ENCODE data around the gene HERC2.
"Not testable (repeated sequence)": the region's sequence is repeated elsewhere in the genome, so short reads cannot be mapped to it uniquely, and the experiment has no call there.

HERC2 gene

GRCh38 chr15:28169366-28169765 lies 152.6 kb downstream of the HERC2 start:
- no peak for DNase-seq

GRCh38 chr15:28168405-28169121 lies 153.4 kb downstream of the HERC2 start:
- DNase-seq = not testable (repeated sequence)

GRCh38 chr15:28167042-28167441 lies 154.9 kb downstream of the HERC2 start:
- no peak for DNase-seq

- DNase-seq = no peak
Measured at GRCh38 chr15:28165791-28166190, 156.2 kb downstream of the HERC2 start.

- no peak for DNase-seq
Measured at GRCh38 chr15:28164876-28165275, 157.1 kb downstream of the HERC2 start.

DNA sequence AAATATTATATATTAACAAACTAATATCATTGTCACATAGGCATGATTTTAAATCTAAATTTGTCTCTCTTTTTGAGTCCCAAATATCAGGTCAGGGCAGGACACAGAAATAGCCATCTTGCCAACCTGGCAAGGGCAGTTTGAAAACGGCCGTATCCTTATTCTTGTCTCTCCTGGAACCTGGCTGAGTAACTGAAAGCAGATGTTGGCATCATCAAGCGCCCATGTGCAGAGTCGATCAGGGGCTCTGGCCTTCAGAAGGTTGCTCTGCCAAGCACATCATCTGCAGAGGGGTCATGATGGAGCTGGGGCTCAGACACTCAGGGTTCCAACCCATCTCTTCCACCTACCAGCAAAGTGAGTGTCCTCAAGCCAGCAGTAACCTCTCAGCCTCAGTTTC lies 167.7 kb downstream of the HERC2 start:
- DNase-seq = no peak

DNA sequence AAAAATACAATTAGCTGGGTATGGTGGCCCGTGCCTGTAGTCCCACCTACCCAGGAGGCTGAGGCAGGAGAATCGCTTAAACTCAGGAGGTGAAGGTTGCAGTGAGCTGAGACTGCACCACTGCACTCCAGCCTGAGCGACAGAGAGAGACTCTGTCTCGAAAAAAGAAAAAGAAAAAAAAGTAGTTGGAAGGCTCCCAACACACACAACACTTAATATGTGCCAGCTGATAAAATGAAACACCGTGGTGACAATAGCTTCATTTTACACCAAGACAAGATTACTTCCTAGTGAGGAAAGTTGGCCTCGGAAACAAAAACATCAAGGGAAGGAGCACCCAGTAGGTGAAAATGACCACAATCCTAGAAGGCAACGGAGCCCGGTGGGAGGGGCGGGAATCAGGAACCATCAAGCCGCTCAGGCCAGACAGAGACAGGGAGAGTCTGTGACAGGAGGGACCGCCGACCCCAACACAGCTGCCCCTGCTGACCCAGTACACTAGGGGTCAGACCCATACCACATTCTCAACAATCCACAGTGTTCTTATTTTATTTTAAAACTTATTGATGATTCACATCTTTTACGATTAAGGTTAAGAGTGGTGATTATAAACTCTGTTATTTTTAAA lies 168.4 kb downstream of the HERC2 start:
- DNase-seq = no peak

DNA sequence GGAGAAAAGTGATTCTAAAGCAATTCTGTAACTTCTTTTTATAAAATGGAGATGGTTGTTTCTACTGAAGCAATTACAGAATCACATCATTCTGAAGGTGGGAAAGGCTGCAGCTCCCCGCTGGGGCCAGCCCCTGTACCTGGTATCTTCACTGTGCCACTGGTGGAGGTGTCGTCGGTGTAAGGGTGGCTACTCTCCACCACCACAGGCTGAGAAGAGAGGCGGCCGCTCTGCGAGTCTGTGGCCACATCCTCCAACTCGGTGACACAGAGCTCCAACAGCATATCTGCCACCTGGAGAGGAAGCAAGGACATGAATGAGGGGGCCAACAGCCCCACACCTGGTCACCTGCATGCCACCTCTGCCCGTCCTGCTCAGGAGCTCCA lies 169.4 kb downstream of the HERC2 start:
- DNase-seq = not testable (repeated sequence)

DNA sequence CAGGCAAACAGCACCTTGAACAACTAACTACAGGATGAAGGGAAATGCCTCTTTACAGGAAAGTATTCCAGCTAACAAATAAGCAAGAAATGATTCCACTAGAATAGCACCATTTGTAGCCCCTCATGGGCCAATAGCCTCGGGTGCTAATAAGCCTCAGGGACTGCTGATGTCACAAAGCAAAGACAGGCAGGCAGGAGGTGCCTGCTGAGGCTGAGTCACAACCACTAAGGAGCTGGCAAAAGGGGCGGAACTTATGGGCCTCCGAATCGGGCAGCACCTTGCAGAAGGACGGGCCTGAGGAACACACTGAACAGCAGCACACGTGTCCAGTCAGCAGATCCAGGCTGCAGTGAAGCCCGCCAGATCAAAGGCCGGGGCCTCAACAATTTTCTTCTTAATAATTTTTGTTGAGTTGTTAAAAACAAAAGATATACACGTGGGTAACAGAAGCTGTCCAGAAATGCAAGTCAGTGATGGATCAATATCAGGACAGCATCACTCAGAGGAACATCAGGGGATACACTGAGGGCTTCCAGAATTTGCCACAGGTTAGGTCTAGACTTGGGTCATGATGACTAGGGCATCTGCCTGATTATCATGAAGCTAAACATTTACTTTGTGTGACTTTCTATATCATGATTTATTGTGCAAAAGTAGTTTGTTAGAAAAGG lies 170.0 kb downstream of the HERC2 start:
- not testable (repeated sequence) for DNase-seq

DNA sequence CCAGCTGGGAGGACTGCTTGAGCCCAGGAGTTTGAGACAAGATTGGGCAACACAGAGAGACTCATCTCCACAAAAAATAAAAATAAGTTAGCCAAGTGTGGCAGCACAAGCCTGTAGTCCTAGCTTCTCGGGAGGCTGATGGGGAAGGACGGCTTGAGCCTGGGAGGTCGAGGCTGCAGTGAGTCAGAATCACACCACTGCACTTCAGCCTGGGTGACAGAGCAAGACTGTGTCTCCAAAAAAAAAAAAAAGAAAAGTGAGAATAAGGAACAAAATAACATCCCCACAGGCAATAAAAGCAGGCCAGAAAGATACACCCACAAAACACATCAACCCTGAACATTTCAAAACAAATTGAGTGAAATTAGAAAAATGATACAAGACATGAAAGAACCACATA lies 174.2 kb downstream of the HERC2 start:
- DNase-seq = no peak

DNA sequence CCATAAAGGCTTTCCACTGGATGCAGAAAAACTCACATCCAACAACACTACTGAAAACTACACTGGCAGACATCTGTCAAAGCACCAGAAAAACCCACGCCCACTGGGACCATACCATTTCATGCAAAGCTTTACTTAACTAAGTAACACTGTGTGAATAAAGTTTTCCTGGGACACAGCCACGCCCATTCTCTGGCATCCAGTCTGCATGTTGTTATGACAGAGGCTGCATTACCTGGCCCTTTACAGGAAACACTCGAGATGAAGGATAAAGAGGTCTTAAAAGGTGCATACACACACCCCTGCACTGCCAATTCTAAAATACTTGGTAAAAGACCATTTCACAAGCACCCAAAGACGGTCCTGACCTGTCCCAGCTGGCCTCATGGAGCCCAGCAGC lies 176.6 kb downstream of the HERC2 start:
- DNase-seq = not testable (repeated sequence)

GRCh38 chr15:28140062-28140461 lies 181.9 kb downstream of the HERC2 start:
- no peak for DNase-seq

DNA sequence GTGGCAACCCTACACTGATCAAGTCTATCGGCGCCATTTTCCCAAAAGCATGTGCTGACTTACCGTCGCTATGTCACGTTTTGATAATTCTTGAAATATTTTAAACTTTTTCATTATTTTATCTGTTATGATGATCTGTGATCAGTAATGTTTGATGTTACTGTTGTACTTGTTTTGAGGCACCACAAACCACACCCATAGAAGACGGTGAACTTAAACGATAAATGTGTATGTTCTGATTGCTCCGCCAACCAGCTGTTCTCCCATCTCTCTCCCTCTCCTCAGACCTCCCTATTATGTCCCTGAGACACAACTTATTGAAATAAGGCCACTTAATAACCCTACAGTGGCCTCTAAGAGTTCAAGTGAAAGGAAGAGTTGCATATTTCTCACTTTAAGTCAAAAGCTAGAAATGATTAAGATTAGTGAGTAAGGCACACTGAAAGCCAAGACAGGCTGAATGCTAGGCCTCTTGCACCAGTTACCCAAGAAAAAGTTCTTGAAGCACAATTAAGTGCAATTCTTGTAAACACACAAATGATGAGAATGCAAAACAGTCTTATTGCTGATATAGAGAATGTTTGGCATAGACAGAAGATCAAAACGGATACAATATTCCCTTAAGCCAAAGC lies 184.5 kb downstream of the HERC2 start:
- not testable (repeated sequence) for DNase-seq

DNA sequence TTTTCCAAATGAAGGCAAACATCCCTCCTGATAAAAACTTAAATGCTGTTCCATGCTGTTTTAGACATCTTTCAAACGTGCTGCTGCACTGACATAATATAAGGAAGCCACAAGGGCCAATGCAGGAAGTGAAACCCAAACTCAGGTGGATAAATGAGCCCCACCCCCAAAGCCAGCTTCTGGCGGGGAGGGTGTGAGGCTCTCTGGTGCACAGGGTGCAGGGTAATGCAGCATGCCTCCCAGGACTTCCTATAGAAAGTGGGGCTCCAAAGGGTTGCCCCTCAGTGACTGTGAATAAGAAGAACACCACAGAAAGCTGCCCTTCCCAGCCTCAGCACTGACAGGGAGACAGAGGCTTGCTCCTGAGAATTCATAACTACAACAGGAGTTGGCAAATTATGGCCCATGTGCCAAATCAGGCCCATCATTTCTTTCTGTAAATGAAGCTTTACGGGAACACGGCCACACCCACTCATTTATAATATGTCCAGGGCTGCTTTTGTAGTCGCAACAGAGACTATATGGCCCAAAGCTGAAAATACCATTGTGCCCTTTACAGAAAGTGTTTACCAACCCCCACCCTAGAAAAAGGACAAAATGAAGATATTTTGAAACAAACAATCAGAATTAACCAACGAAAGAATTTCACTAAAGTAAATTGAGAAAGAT lies 185.6 kb downstream of the HERC2 start:
- not testable (repeated sequence) for DNase-seq

- DNase-seq = no peak
Measured at GRCh38 chr15:28133281-28133680, 188.7 kb downstream of the HERC2 start.

DNA sequence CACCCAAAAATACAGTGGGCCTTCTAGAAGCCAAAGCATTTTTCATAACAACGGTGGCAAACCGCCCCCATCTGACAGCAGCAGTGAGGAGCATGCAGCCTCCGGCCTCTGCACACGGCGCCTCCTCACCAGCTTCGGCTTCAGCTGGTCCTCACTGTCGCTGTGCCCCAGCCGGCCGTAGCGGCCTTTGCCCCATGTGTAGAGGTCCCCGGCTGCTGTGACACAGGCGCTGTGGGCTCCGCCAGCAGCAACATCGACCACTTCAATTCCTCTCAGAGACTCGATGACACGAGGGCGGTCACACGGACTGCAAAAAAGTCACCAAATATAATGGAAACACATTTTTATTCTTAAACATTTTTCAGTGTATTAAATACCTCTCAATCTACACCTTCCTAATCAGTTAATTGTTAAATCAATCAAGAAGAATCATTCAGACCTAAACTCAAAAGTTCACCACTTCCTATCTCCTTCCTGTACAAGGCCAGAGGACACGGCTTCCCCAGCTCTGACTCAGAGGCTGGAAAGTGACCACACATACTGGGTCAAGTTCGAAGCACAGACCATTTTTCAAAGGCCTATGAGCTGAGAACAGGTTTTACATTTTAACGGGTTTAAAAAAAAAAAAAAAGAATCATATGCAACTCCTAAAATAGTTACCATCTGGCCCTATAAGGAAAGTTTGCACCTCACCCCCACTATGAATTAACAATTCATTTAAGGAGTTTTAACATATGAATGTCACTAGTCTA lies 189.3 kb downstream of the HERC2 start:
- no peak for DNase-seq

DNA sequence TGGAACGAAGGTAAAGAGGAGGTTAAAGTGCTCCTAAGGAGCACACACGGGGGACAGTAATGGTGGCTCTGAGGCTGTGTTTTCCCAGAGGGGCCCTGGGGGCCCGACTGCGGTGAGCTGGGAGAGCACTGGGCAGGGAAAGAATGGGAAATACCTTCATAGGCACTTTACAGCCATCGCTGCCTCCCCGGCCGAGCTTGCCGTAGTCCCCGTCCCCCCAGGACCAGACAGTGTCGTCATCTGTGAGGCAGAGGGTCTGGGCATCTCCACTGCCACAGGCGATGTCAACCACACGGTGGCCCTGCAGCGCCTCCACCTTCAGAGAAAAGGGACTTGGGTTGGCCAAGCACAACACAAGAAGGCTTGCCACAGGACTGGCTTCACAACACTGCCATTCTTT lies 190.0 kb downstream of the HERC2 start:
- no peak for DNase-seq

DNA sequence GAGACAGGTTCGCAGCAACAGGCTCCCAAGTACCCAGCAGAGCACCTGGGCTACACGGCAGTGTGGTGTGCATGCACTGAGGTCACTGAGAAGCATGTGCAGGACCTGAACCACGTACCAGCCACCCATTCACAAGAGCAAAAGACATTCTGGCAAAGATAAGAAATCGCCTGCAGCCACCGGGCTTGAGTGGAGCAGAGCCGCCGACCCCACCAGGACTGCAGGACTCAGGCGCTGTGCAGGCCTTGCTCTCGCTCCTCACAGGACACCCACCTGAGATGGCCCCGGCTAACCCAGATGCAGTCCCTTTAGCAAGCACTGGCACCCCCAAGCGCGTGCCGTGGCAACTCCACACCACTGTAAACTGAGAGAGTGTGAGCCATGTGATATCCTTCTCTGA lies 190.6 kb downstream of the HERC2 start:
- DNase-seq = no peak

- no peak for DNase-seq
Measured at GRCh38 chr15:28130651-28131050, 191.3 kb downstream of the HERC2 start.

GRCh38 chr15:28129231-28129848 lies 192.6 kb downstream of the HERC2 start:
- no peak for DNase-seq

- no peak for DNase-seq
Measured at GRCh38 chr15:28128031-28128430, 193.9 kb downstream of the HERC2 start.

- no peak for DNase-seq
Measured at GRCh38 chr15:28127036-28127435, 194.9 kb downstream of the HERC2 start.
